Stimulated activated CD8-positive, alpha-beta memory T cell treated with anti-CD3 and anti-CD28 coated beads, Interleukin-12 subunit alpha, Interleukin-12 subunit beta, amount 100 ng/mL, for 4 hours (primary cell): ENCODE data around the gene ULK3.
"Not testable (repeated sequence)": the region's sequence is repeated elsewhere in the genome, so short reads cannot be mapped to it uniquely, and the experiment has no call there.

Experiments used
- DNase-seq: peaks from one replicate; pipeline ENCODE4 v3.0.0-alpha.2; 2020; ENCODE audit warnings: low read depth

ULK3 gene

GRCh38 chr15:74842581-74843444, at the start of gene ULK3:
ULK3 (minus strand) TSS chr15:74843156; CDS start chr15:74843105, 51 bp downstream.
- DNase-seq = peak; percentile 87

GRCh38 chr15:74892313-74892712, 49.4 kb upstream of the ULK3 start:
- no peak for DNase-seq

- no peak for DNase-seq
Observed at GRCh38 chr15:74891469-74891868, 48.5 kb upstream of the ULK3 start.

- no peak for DNase-seq
Observed at GRCh38 chr15:74890665-74890960, 47.7 kb upstream of the ULK3 start.

GRCh38 chr15:74889883-74890664, 47.1 kb upstream of the ULK3 start, which contains the start of gene MPI:
MPI (plus strand) TSS chr15:74890042; CDS start chr15:74890074, 32 bp downstream.
- peak; percentile 74 for DNase-seq

GRCh38 chr15:74889390-74889882, 46.5 kb upstream of the ULK3 start:
- DNase-seq = no peak

GRCh38 chr15:74888716-74889115, 45.8 kb upstream of the ULK3 start:
- DNase-seq = no peak

- DNase-seq = not testable (repeated sequence)
Observed at GRCh38 chr15:74887537-74888193, 44.7 kb upstream of the ULK3 start.

- no peak for DNase-seq
Observed at GRCh38 chr15:74885461-74885860, 42.5 kb upstream of the ULK3 start.

- no peak for DNase-seq
Observed at GRCh38 chr15:74884428-74885223, 41.7 kb upstream of the ULK3 start.

GRCh38 chr15:74882528-74882927, 39.6 kb upstream of the ULK3 start:
- no peak for DNase-seq

- DNase-seq = no peak
Observed at GRCh38 chr15:74878273-74878672, 35.3 kb upstream of the ULK3 start.

- no peak for DNase-seq
Observed at GRCh38 chr15:74873756-74874424, 30.9 kb upstream of the ULK3 start.

GRCh38 chr15:74873036-74873755, 30.2 kb upstream of the ULK3 start, which contains the start of gene SCAMP2:
SCAMP2 (minus strand) TSS chr15:74873365; CDS start chr15:74873255, 110 bp downstream.
- DNase-seq = peak; percentile 83

- no peak for DNase-seq
Observed at GRCh38 chr15:74872702-74873035, 29.7 kb upstream of the ULK3 start.

GRCh38 chr15:74870436-74871215, 27.7 kb upstream of the ULK3 start:
- no peak for DNase-seq

GRCh38 chr15:74869726-74870407, 26.9 kb upstream of the ULK3 start:
- no peak for DNase-seq

- DNase-seq = no peak
Observed at GRCh38 chr15:74869372-74869725, 26.4 kb upstream of the ULK3 start.

GRCh38 chr15:74868059-74868458, 25.1 kb upstream of the ULK3 start:
- DNase-seq = no peak
